HG03025 (cell line): ENCODE data around the gene FAM3D.

Source experiments
- ATAC-seq: cut with Tn5 transposase; IDR thresholded peaks from one replicate; pipeline ENCODE4 v1.9.1; 2021; ENCODE audit warnings: mild to moderate bottlenecking, moderate library complexity; ENCODE audit not compliant: unreplicated experiment, low FRiP score

Gene FAM3D

DNA sequence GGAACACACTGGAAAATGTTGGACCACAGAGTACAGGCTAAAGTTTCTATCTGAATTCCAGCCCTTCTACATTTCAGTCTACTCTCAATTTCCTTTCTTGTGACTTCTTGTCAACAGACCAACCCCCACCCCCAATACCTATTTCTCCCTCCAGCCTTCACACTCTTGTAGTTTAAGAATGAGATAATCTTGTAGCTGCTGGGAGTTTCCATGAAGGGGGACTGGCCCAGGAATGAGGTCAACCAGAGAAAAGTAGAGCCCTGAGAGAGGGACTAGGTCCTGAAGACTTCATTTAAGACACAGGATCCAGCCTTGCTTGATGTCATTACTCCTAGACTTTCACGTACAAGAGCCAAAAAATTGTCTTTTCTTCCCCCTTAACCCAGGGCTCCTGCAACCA is 59.9 kb downstream of the FAM3D start:
- no peak for ATAC-seq

- no peak for ATAC-seq
These were observed 62.5 kb downstream of the FAM3D start for GRCh38 chr3:58604031-58604430.

DNA sequence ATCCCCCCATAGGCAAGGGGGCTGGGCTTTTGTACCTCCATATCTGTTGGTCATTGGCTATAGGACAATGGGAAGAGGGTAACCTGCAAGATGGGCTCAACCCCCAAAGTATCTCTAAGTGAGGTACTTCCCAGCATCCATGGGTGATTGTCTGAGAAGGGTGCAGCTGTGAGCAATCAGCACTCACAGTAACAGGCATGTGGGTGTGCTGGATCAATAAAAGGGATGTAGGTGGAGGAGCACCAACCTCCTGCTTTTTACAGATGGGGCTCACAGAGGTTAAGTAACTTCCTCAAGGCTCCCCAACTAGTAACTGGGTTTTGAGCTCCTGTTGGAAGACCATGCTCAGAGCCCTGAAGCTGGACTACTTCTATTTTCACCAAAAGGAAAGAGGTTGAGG is 63.0 kb downstream of the FAM3D start:
- no peak for ATAC-seq

- ATAC-seq: no peak
These were observed 68.7 kb downstream of the FAM3D start for GRCh38 chr3:58597770-58598310.

- ATAC-seq: no peak
These were observed 69.6 kb downstream of the FAM3D start for GRCh38 chr3:58596834-58597518.

DNA sequence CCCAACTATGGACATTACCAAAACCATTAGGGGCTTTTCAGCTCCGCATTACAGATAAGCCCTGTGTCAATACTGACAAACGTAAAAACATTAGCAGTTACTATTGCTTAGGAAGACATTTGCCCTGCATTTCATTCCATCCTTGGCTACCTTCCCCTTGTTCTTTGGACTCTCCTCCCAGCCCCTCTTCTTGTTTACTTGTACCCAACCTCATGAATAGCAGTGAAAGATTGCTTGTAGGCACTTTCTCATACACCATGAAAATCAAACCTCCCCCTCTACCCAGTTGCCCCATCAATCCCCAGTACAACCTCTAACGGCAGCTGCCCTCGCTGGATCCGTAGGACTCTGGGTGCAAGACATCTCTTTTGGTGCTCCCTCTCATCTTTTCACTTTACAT is 72.5 kb downstream of the FAM3D start:
- ATAC-seq: no peak

DNA sequence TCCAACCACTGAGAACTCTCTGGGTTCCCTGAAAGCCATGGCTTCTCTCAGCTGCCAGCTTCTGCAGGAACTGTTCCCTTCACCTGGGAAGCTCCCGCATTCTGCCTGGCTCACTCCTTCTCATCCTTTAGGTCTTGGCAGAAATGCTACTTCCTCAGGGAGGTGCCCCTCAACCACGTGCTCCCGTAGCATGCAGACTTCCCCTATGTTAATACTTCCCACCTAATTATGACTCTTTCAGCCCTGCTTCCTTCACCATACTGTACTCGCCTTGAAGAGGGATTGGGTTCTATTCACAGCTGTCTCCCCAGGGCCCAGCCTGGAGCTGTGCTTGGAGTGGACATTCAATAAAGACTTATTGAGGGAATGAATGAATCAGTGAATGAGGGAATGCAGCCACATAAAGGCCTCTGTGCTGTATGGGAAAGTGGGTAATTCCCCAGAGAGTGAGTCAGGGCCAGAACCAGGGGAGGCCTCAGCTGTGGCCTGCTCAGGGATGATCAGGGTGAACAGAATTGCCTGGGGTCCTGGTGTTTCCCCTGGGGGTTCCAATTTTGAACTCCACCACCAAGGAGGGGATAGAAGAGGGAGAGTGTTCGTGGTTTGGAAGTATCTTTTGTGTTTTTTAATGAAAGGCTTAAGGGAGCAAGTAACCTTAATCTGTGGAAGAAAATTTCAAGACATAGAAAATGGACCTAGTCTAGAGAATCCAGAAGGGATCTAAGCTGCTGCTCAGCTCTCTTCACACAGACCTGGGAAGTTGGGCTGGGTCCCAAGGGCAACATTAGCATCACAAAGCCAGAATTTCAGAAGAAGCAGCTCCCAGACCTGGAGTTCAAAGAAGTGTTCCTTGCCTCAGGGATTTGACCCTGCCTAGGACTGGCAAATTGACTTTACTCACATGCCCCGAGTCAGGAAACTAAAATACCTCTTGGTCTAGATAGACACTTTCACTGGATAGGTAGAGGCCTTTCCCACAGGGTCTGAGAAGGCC is 74.8 kb downstream of the FAM3D start:
- no peak for ATAC-seq

DNA sequence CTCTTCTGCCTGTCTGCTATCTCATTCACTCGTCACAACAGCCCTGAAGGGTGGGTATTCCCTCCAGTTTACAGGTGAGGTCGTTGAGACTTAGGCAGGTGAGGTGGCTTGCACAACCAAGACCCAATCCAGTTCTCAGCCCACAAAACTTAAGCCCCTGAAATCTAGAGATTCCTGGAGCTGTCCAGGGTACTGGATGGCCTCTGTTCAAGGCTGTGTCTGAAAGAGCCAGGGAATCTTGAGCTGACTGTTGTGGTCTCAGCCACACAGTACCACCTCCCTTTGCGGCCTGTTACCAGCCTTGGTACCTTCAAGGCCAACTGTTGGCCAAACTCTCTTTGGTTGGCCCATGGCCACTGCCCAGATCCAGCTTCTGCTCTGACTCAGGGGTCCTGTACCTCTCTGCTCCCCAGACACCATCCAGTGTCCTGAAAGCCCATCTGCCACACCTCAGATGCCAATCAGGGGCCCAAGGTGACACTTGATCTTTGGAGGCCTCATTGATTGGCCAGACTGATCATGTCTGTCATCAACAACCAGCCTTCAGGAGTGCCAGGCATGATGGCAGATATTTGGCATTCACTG is 78.5 kb downstream of the FAM3D start:
- no peak for ATAC-seq

DNA sequence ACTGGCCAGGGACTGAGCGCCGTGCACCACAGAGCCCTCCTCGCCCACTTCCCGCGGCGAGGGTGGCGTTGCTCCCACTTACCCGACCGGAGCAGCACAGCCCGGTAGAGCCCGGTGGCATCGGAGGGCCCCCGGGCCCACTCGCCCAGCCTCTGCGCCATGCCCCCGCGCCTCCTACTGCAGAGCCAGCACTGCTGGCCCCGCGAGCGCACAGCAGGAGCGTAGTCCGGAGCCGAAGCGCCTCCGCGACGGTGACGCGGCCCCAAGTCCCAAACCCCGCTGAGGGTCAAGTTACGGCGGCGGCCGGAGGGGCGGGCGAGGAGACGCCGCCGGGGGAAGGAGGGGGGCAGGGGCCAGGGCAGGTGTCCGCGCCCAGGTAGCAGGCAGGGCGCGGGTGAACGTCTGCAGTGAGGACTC is 79.8 kb downstream of the FAM3D start:
- no peak for ATAC-seq

DNA sequence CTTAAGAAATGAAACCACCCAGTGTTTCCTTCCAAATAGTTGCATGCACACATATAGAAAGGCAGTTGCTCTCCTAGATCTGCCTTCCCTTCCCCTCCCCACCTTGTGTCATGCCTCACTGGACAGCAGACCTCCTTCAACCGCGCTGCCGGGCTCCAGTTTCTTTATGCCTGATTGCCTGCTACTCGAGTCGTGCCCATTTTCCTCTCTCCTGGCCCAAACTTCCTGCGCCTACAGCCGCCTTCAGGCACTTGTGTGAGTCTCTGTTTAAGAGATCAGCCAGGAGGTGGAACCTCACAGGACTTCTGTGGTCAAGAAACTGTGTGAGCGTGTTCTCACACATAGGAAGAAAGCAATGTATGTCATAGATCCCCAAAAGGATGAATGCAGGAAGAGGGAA is 80.6 kb downstream of the FAM3D start:
- ATAC-seq: no peak

- peak; percentile 74 for ATAC-seq
These were observed 81.4 kb downstream of the FAM3D start for GRCh38 chr3:58585005-58585786.

DNA sequence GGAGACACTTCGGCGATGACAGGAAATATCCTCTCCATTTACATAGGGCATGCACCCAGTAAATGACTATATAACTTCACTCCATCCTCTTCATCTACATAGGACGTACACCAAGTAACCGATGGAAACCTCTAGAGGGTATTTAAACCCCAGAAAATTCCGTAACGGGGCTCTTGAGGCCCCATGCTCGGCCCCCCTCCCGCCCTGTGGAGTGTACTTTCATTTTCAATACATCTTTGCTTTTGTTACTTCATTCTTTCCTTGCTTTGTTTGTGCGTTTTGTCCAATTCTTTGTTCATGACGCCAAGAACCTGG is 81.9 kb downstream of the FAM3D start:
- no peak for ATAC-seq
